GM06990 (cell line): ENCODE data around the gene SLC30A9.

Experiments
- DNase-seq: peaks from one replicate; pipeline ENCODE4 v3.0.0-alpha.2; 2011; ENCODE audit not compliant: insufficient read length; ENCODE audit errors: extremely low read depth
- H3K27me3 ChIP-seq: replicated peaks from 2 replicates; pipeline ENCODE4 v1.6.0; 2011; ENCODE audit warnings: low read length; ENCODE audit not compliant: control insufficient read depth, insufficient read depth
- H3K36me3 ChIP-seq: 2 replicates; pipeline ENCODE4 v1.5.1; 2011; ENCODE audit warnings: low read length; ENCODE audit not compliant: control insufficient read depth, insufficient read depth
- H3K4me3 ChIP-seq: replicated peaks from 2 replicates; pipeline ENCODE4 v1.5.1; 2011; ENCODE audit warnings: low read depth, mild to moderate bottlenecking, control low read depth, low read length
- CTCF ChIP-seq: IDR thresholded peaks from 2 replicates; pipeline ENCODE4 v1.5.1; 2011; ENCODE audit warnings: low read length, control low read depth, mild to moderate bottlenecking, inconsistent platforms; ENCODE audit not compliant: insufficient read depth, poor library complexity, severe bottlenecking

SLC30A9 gene

GRCh38 chr4:42119886-42120285, 129.6 kb downstream of the SLC30A9 start:
- no peak for TF ChIP-seq CTCF
- no peak for DNase-seq
- Histone ChIP-seq H3K4me3 (no peak overlapping the region), H3K27me3 (no peaks in the 10 kb centered on the region), H3K36me3 (no peaks in the 10 kb centered on the region)

- no peak for TF ChIP-seq CTCF
- no peaks in the 10 kb centered on the region for H3K27me3 ChIP-seq
- H3K4me3 ChIP-seq = no peak overlapping the region
- no peaks in the 10 kb centered on the region for H3K36me3 ChIP-seq
- DNase-seq = no peak
Measured at GRCh38 chr4:42122237-42122636, 131.9 kb downstream of the SLC30A9 start.

GRCh38 chr4:42123071-42123644, 132.8 kb downstream of the SLC30A9 start:
- H3K36me3 ChIP-seq = no peaks in the 10 kb centered on the region
- no peak for TF ChIP-seq CTCF
- no peaks in the 10 kb centered on the region for H3K27me3 ChIP-seq
- no peak overlapping the region for H3K4me3 ChIP-seq
- DNase-seq = no peak

- TF ChIP-seq CTCF = no peak
Measured at GRCh38 chr4:42132099-42132498, 141.8 kb downstream of the SLC30A9 start.

GRCh38 chr4:42133006-42133405, 142.7 kb downstream of the SLC30A9 start:
- Histone ChIP-seq H3K27me3 (no peaks in the 10 kb centered on the region), H3K4me3 (no peak overlapping the region), H3K36me3 (no peaks in the 10 kb centered on the region)
- TF ChIP-seq CTCF = no peak
- no peak for DNase-seq

More at GRCh38 chr4:42132099-42132498, 141.8 kb downstream of the SLC30A9 start:
- no peak overlapping the region for H3K4me3 ChIP-seq
- H3K36me3 ChIP-seq = no peaks in the 10 kb centered on the region
- no peaks in the 10 kb centered on the region for H3K27me3 ChIP-seq
- DNase-seq = no peak

- no peak for TF ChIP-seq CTCF
- H3K27me3 ChIP-seq = no peaks in the 10 kb centered on the region
- no peaks in the 10 kb centered on the region for H3K36me3 ChIP-seq
- DNase-seq = no peak
- H3K4me3 ChIP-seq = no peak overlapping the region
Measured at GRCh38 chr4:42136371-42136770, 146.0 kb downstream of the SLC30A9 start.
